Esophagus squamous epithelium (tissue), 5 donors: ENCODE data around the gene TEKTIP1. TPM values are rescaled to one million over a fixed set of nuclear protein-coding genes. Genes with fewer than 3 reads are reported as not detected.

ENCODE experiments used
- DNase-seq: peaks from one replicate; lab custom pipeline; 2025; lab: John Stamatoyannopoulos, UW
- H3K27ac ChIP-seq, 4 donors: fragments of 200-600 bp; sonication (generic); one replicate each; pipeline ENCODE4 v1.5.1; 2016 to 2019; ENCODE audit warnings: mild to moderate bottlenecking in 1 of 4
- H3K27me3 ChIP-seq, 4 donors: fragments of 200-600 bp; sonication (generic); 1 replicate in 3 of 4; 2 replicates in 1 of 4; pipeline versions ENCODE4 v1.5.1 to v1.6.0; 2017 to 2021; ENCODE audit warnings: antibody characterized with exemption in 1 of 4
- H3K36me3 ChIP-seq, 3 donors: fragments of 200-600 bp; sonication (generic); one replicate each; pipeline ENCODE4 v1.5.1; 2016 to 2019
- H3K4me1 ChIP-seq, 3 donors: fragments of 200-600 bp; sonication (generic); one replicate each; pipeline ENCODE4 v1.5.1; 2017 to 2019
- H3K4me3 ChIP-seq, 4 donors: fragments of 200-600 bp; sonication (generic); 1 replicate in 3 of 4; 2 replicates in 1 of 4; pipeline ENCODE4 v1.5.1; 2016 to 2019; ENCODE audit warnings: mild to moderate bottlenecking in 2 of 4, moderate library complexity in 1 of 4
- H3K9me3 ChIP-seq, 3 donors: fragments of 200-600 bp; sonication (generic); one replicate each; pipeline ENCODE4 v1.5.1; 2016 to 2019
- CTCF ChIP-seq, 6 experiments: fragments of 450-650 bp in 4 of 6; fragments of 200-600 bp in 2 of 6; sonication (generic) in 2 of 6; IDR thresholded peaks; one replicate each; pipeline ENCODE4 v1.5.1; 2016 to 2019; ENCODE audit warnings: antibody characterized with exemption in 6 of 6, mild to moderate bottlenecking in 4 of 6, moderate library complexity in 4 of 6
- POLR2A ChIP-seq, 4 donors: fragments of 450-650 bp; IDR thresholded peaks; one replicate each; pipeline ENCODE4 v1.6.1; 2017; ENCODE audit warnings: antibody characterized with exemption in 4 of 4, mild to moderate bottlenecking in 4 of 4, moderate library complexity in 3 of 4
- WGBS, 2 donors: methylation state at CpG; one replicate each; pipeline ENCODE4 v1.1.5; 2018; 5-methylcytosine and 5-hydroxymethylcytosine counted together
- intact Hi-C: fragments of 100-400 bp; cut with DNase I; formaldehyde crosslinking; loops from one replicate; pipeline ENCODE4 v1.15.0; 2022
- total RNA-seq, 4 donors: library from RNA; depleted of rRNA; stranded (reverse); fragments of >200 nt; gene quantifications; one replicate each; pipeline ENCODE4 v1.1.0, GENCODE V29; 2016
- donor health status: DM: yes; HTN: yes; CAD: no.

Gene TEKTIP1
- total RNA-seq, 4 donors from 2014 or later = 0.95 TPM; not detected in 3

GRCh38 chr19:3573162-3573857 is 34.3 kb downstream of the TEKTIP1 start:
- Histone ChIP-seq H3K9me3 (no peaks in the 10 kb centered on the region), H3K27me3 (no peaks in the 10 kb centered on the region), H3K27ac (peak overlapping the region; percentile 86 to 98 (median 94)), H3K4me3 (peak overlapping the region; percentile 62 to 97 (median 80)), H3K4me1 (peaks cover 27 to 74% (median 31%) of the 10 kb centered on the region in 3 donors), H3K36me3 (peaks cover 0 to 14% (median 3%) of the 10 kb centered on the region in 3 donors)
- WGBS, 2 donors = 0 to 2% methylated on average over 1 to 12 of the region's 60 CpGs
- intact Hi-C loops = no loop called here
- TF ChIP-seq POLR2A (IDR thresholded peaks at IDR 0.05) (peak in 1 of 4 donors; percentile 52), CTCF (IDR thresholded peaks at IDR 0.05) (no peak)
- DNase-seq = no peak

GRCh38 chr19:3573858-3574637 is 35.1 kb downstream of the TEKTIP1 start:
- Histone ChIP-seq H3K27me3 (no peaks in the 10 kb centered on the region), H3K27ac (peak overlapping the region; percentile 86 to 98 (median 94)), H3K36me3 (peaks cover 0 to 14% (median 3%) of the 10 kb centered on the region in 3 donors), H3K9me3 (no peaks in the 10 kb centered on the region), H3K4me1 (peaks cover 27 to 67% (median 31%) of the 10 kb centered on the region in 3 donors), H3K4me3 (peak overlapping the region; percentile 62 to 97 (median 80))
- intact Hi-C loops = no loop called here
- DNase-seq = peak; percentile 69
- WGBS, 2 donors = 50 to 71% methylated on average over 22 to 36 of the region's 55 CpGs
- no peak for TF ChIP-seq CTCF (IDR thresholded peaks at IDR 0.05)
- no peak for TF ChIP-seq POLR2A (IDR thresholded peaks at IDR 0.05)

DNA sequence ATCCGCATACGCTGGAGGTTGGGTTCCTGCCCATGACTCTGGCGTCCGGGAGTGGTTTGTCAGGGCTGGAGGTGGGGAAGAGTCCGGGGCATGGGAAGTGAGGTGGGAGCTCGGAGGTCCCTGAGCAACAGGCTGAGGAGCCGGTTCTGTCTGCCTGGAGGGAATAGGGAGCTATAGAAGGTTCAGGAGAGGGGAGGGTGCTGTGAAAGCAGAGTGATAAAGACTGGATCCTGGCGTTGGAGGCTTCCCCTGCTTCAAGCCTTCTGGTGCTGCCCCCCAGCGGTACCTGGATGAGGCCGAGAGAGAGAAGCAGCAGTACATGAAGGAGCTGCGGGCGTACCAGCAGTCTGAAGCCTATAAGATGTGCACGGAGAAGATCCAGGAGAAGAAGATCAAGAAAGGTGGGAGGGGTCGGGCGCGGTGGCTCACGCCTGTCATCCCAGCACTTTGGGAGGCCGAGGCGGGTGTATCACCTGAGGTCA is 36.3 kb downstream of the TEKTIP1 start:
- Histone ChIP-seq H3K4me1 (peaks cover 27 to 71% (median 31%) of the 10 kb centered on the region in 3 donors), H3K36me3 (peaks cover 0 to 14% (median 3%) of the 10 kb centered on the region in 3 donors), H3K27me3 (no peaks in the 10 kb centered on the region), H3K27ac (no peak overlapping the region), H3K9me3 (no peaks in the 10 kb centered on the region), H3K4me3 (no peak overlapping the region)
- peak in 1 of 6 experiments; percentile 14 for TF ChIP-seq CTCF (IDR thresholded peaks at IDR 0.05)
- no peak for TF ChIP-seq POLR2A (IDR thresholded peaks at IDR 0.05)
- intact Hi-C loops = no loop called here
- DNase-seq = no peak
- WGBS, 2 donors = 85 to 90% methylated on average over 7 to 18 of the region's 19 CpGs

- no peaks in the 10 kb centered on the region for H3K9me3 ChIP-seq
- DNase-seq = no peak
- H3K36me3 ChIP-seq = peaks cover 0 to 14% (median 3%) of the 10 kb centered on the region in 3 donors
- H3K4me3 ChIP-seq = peak overlapping the region; percentile 18 to 66 (median 40)
- TF ChIP-seq CTCF (IDR thresholded peaks at IDR 0.05) (no peak), POLR2A (IDR thresholded peaks at IDR 0.05) (no peak)
- intact Hi-C loops = no loop called here
- H3K27me3 ChIP-seq = no peaks in the 10 kb centered on the region
- peaks cover 27 to 77% (median 31%) of the 10 kb centered on the region in 3 donors for H3K4me1 ChIP-seq
- 52 to 75% methylated on average over 7 to 24 of the region's 29 CpGs for WGBS, 2 donors
- peak overlapping the region in 3 of 4 donors; percentile 53 to 91 (median 81) for H3K27ac ChIP-seq
Measured at GRCh38 chr19:3575949-3576673, 37.1 kb downstream of the TEKTIP1 start.
